ENCODE measurements around the gene HTR2A.

The HTR2A gene

GRCh38 chr13:46803586-46803985 lies 93.3 kb downstream of the HTR2A start:
- DNase-seq: no peak

GRCh38 chr13:46801858-46802257 lies 95.0 kb downstream of the HTR2A start:
- no peak for DNase-seq

- no peak for DNase-seq
These were observed 97.7 kb downstream of the HTR2A start for GRCh38 chr13:46799139-46799538.

- no peak for DNase-seq
These were observed 99.2 kb downstream of the HTR2A start for GRCh38 chr13:46797501-46798237.

- peak; percentile 89 for DNase-seq
These were observed 100.1 kb downstream of the HTR2A start, which contains the start of gene ESD for GRCh38 chr13:46796515-46797474. ESD (minus strand) TSS chr13:46797161; CDS start chr13:46791413, 5,748 bp downstream.

- no peak for DNase-seq
These were observed 100.7 kb downstream of the HTR2A start for GRCh38 chr13:46796129-46796514.

GRCh38 chr13:46795321-46795720 lies 101.5 kb downstream of the HTR2A start:
- no peak for DNase-seq

- DNase-seq: no peak
These were observed 113.3 kb downstream of the HTR2A start for GRCh38 chr13:46783504-46783903.

GRCh38 chr13:46782691-46783090 lies 114.2 kb downstream of the HTR2A start:
- DNase-seq: no peak

- DNase-seq: no peak
These were observed 114.8 kb downstream of the HTR2A start for GRCh38 chr13:46782066-46782465.
